GM12892 (cell line): ENCODE measurements around the gene CBR1.

Experiments used
- POLR2A ChIP-seq: IDR thresholded peaks from 2 replicates; pipeline ENCODE4 v1.6.1; 2011; ENCODE audit warnings: low read depth, low read length, control low read depth
- POLR2AphosphoS5 ChIP-seq: IDR thresholded peaks from 2 replicates; pipeline ENCODE4 v1.6.1; 2011; ENCODE audit warnings: low read depth, low read length, control low read depth

DNA sequence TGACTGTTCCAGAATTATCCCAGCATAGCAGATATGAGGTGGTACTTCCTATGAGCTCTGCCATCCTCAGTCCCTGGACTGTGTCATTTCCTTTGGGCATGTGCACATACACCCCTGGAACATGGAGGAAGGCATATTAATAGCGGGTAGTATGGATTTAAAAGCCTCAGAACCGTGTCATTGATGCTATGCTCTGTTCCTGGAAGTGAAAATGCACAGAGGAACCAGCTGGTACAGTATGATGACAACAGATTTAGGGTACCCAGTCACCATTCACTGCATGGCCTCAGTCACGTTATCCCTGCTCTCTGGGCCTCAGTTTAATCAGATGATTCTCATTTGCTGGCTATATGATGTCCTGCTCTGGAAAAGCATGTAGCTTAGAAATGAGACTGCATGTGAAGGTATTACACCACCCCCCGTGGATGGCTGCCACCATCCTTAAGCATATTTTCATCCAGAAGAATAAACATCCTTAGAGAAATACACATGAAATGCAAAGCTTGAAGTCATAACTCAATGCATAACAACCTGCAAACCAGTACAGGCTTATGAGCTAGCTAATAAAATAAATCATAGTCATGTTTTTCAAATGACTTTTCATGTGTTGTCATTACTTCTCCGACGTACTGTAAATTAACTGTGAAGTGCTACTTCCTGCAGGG is 47.3 kb upstream of the CBR1 start:
- TF ChIP-seq POLR2A (no peak), POLR2AphosphoS5 (no peak)
